Hindlimb muscle (tissue), 1 donor: Measurements from ENCODE around the gene TPD52L1. TPM values are rescaled to one million over a fixed set of nuclear protein-coding genes. Genes with fewer than 3 reads are reported as not detected.
"Not testable (repeated sequence)": the region's sequence is repeated elsewhere in the genome, so short reads cannot be mapped to it uniquely, and the experiment has no call there.

Experiments used
- DNase-seq: peaks from one replicate; pipeline ENCODE4 v3.0.0-alpha.2; 2013
- polyA plus RNA-seq: library from polyadenylated mRNA; unstranded; fragments of 120-200 nt; gene quantifications from one replicate; pipeline ENCODE4 v1.2.1, GENCODE V29; 2013; ENCODE audit not compliant: insufficient read length

TPD52L1 gene
- polyA plus RNA-seq, 1 donor, result 64.3 TPM

GRCh38 chr6:125142618-125143017 lies 11.0 kb upstream of the TPD52L1 start:
- DNase-seq, result no peak

- DNase-seq, result no peak
These were observed 8.8 kb upstream of the TPD52L1 start for GRCh38 chr6:125144822-125145221.

GRCh38 chr6:125149256-125150144 lies 4.1 kb upstream of the TPD52L1 start:
- no peak for DNase-seq

GRCh38 chr6:125151700-125152099 lies 1.9 kb upstream of the TPD52L1 start:
- DNase-seq, result no peak

GRCh38 chr6:125154118-125154760 lies 666 bp downstream of the TPD52L1 start:
- DNase-seq, result peak; percentile 6

GRCh38 chr6:125154761-125155135 lies 1.2 kb downstream of the TPD52L1 start:
- DNase-seq, result no peak

GRCh38 chr6:125155344-125155743 lies 1.8 kb downstream of the TPD52L1 start:
- DNase-seq, result no peak

- no peak for DNase-seq
These were observed 2.9 kb downstream of the TPD52L1 start for GRCh38 chr6:125156496-125156895.

GRCh38 chr6:125157280-125157679 lies 3.7 kb downstream of the TPD52L1 start:
- no peak for DNase-seq

- DNase-seq, result no peak
These were observed 4.2 kb downstream of the TPD52L1 start for GRCh38 chr6:125157725-125158124.

- DNase-seq, result not testable (repeated sequence)
These were observed 9.8 kb downstream of the TPD52L1 start for GRCh38 chr6:125163339-125163738.

GRCh38 chr6:125163811-125164210 lies 10.2 kb downstream of the TPD52L1 start:
- no peak for DNase-seq

GRCh38 chr6:125164696-125165095 lies 11.1 kb downstream of the TPD52L1 start:
- DNase-seq, result no peak

- no peak for DNase-seq
These were observed 11.7 kb downstream of the TPD52L1 start for GRCh38 chr6:125165256-125165655.

- DNase-seq, result no peak
These were observed 12.2 kb downstream of the TPD52L1 start for GRCh38 chr6:125165776-125166175.

GRCh38 chr6:125166711-125167110 lies 13.1 kb downstream of the TPD52L1 start:
- DNase-seq, result no peak

- DNase-seq, result no peak
These were observed 14.0 kb downstream of the TPD52L1 start for GRCh38 chr6:125167579-125167978.

- no peak for DNase-seq
These were observed 15.5 kb downstream of the TPD52L1 start for GRCh38 chr6:125169058-125169457.

- no peak for DNase-seq
These were observed 15.9 kb downstream of the TPD52L1 start for GRCh38 chr6:125169522-125169921.

GRCh38 chr6:125170376-125170775 lies 16.8 kb downstream of the TPD52L1 start:
- DNase-seq, result no peak

- no peak for DNase-seq
These were observed 19.9 kb downstream of the TPD52L1 start for GRCh38 chr6:125173341-125174095.

GRCh38 chr6:125174626-125175025 lies 21.1 kb downstream of the TPD52L1 start:
- no peak for DNase-seq

- no peak for DNase-seq
These were observed 22.0 kb downstream of the TPD52L1 start for GRCh38 chr6:125175466-125176048.
